Common myeloid progenitor, CD34-positive (primary cell): ENCODE measurements around the gene ZNF200.
A peak's percentile ranks its signal among the peaks of the same experiment; 100 is the strongest.

ENCODE experiments used
- CTCF ChIA-PET: fragments of 350-600 bp; sonication (Branson Sonifier 250); formaldehyde crosslinking; loops from one replicate; lab custom pipeline; 2021; ENCODE audit warnings: antibody characterized with exemption; lab: Charles Lee
- POLR2A ChIA-PET: fragments of 350-600 bp; sonication (Branson Sonifier 250); formaldehyde crosslinking; loops from one replicate; lab custom pipeline; 2021; ENCODE audit warnings: antibody characterized with exemption; lab: Charles Lee
- DNase-seq, 3 donors: peaks; one replicate each; pipeline versions ENCODE4 v3.0.0 to v3.0.0-alpha.2; 2013
- H3K27ac ChIP-seq, 2 experiments: 1 replicate in 1 of 2; 2 replicates in 1 of 2; pipeline ENCODE4 v1.7.0; 2013; ENCODE audit warnings: inconsistent platforms in 2 of 2, low read length in 2 of 2, mild to moderate bottlenecking in 2 of 2, low read depth in 1 of 2, moderate library complexity in 1 of 2; ENCODE audit not compliant: severe bottlenecking in 2 of 2, insufficient read depth in 1 of 2, poor library complexity in 1 of 2
- H3K27me3 ChIP-seq, 5 experiments: replicated peaks in 2 of 5; 1 replicate in 3 of 5; 2 replicates in 2 of 5; pipeline versions ENCODE4 v1.6.1 to v1.7.0; 2013; ENCODE audit warnings: low read length in 4 of 5, mild to moderate bottlenecking in 2 of 5, moderate library complexity in 2 of 5, inconsistent platforms in 1 of 5; ENCODE audit not compliant: insufficient read depth in 5 of 5, control insufficient read depth in 4 of 5
- H3K36me3 ChIP-seq, 4 experiments: 1 replicate in 2 of 4; 2 replicates in 2 of 4; pipeline versions ENCODE4 v1.6.1 to v1.7.0; 2013; ENCODE audit warnings: low read length in 3 of 4, control low read depth in 1 of 4, mild to moderate bottlenecking in 1 of 4; ENCODE audit not compliant: control insufficient read depth in 4 of 4, insufficient read depth in 4 of 4
- H3K4me1 ChIP-seq, 4 experiments: 1 replicate in 3 of 4; 2 replicates in 1 of 4; pipeline versions ENCODE4 v1.6.1 to v1.7.1; 2013; ENCODE audit warnings: low read length in 3 of 4, mild to moderate bottlenecking in 3 of 4, control low read depth in 1 of 4, inconsistent platforms in 1 of 4, moderate library complexity in 1 of 4; ENCODE audit not compliant: control insufficient read depth in 4 of 4, insufficient read depth in 4 of 4; ENCODE audit errors: control extremely low read depth in 1 of 4
- H3K4me3 ChIP-seq, 7 experiments: 1 replicate in 4 of 7; 2 replicates in 3 of 7; pipeline versions ENCODE4 v1.5.1 to v1.7.0; 2013; ENCODE audit warnings: mild to moderate bottlenecking in 7 of 7, low read length in 6 of 7, moderate library complexity in 6 of 7, inconsistent platforms in 2 of 7, low read depth in 2 of 7, control low read depth in 1 of 7; ENCODE audit not compliant: insufficient read depth in 4 of 7, control insufficient read depth in 1 of 7; ENCODE audit errors: extremely low read depth in 1 of 7
- H3K9me3 ChIP-seq, 5 experiments: 1 replicate in 4 of 5; 2 replicates in 1 of 5; pipeline versions ENCODE4 v1.6.1 to v1.7.1; 2013; ENCODE audit warnings: low read length in 4 of 5, mild to moderate bottlenecking in 2 of 5, inconsistent platforms in 1 of 5, low read depth in 1 of 5, moderate library complexity in 1 of 5; ENCODE audit not compliant: control insufficient read depth in 4 of 5, insufficient read depth in 2 of 5; ENCODE audit errors: control extremely low read depth in 1 of 5
- WGBS: methylation state at CpG from one replicate; pipeline ENCODE4 v1.1.5; 2013; ENCODE audit not compliant: insufficient coverage; 5-methylcytosine and 5-hydroxymethylcytosine counted together

The ZNF200 gene

DNA sequence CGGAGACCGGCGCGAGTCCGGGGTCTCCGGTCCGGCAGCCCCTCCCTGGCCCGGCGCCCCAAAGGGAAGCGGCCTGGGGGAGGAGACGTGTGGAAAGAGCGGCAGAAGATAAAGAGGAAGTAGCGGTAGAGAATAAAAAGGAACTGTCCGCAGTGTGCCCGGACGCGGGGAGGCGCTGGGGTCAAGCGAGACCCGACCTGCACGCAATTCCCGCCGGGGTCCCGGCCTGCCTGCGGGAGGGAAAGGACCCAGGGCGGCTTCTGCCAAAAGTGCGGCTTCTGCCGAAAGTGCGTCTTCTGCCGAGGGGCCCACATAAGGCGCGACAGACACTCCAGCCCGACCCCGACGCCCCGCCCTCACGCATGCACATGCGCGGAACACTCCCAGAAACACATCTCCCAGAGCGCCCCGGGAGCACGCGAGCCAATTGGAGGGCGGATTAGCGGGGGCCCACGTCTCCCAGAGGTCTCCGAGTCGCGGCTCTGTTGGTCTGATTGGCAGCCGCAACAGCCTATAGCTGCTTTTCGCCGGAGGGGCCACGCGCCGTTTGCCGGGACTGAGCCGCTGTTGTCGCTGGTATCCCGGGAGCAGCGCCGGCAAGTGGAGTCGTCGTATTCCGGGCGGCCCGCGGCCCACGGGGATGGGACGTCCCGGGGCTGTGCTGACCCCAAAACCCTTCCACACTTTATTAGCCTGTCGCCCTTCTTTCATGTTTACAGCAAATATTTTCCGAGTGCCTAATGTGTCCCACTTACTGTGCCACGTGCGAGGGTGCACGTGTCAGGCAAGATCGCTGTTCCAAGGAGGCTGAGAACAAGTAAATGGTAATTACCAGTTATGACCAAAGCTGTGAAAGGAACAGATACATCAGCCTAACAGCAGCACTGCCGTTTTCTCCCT lies 29.4 kb upstream of the ZNF200 start:
- H3K36me3 ChIP-seq = peaks cover 6 to 30% (median 19%) of the 10 kb centered on the region in 4 experiments
- peaks cover 0 to 18% (median 6%) of the 10 kb centered on the region in 4 experiments for H3K4me1 ChIP-seq
- H3K27me3 ChIP-seq = no peaks in the 10 kb centered on the region
- ChIA-PET POLR2A (interaction anchor here (2.7 kb wide), 1 partner anchor 18 kb away, joined by 8 read pairs; the partner anchor contains the start of gene ZNF263), CTCF (interaction anchor here (0.9 to 1.1 kb wide), 2 partner anchors 16 to 194 kb away, joined by 3 read pairs; no protein-coding TSS in a partner anchor)
- H3K27ac ChIP-seq = peak overlapping the region; percentile 61 to 88
- H3K9me3 ChIP-seq = peaks cover 0 to 23% (median 7%) of the 10 kb centered on the region in 5 experiments
- WGBS = under 1% methylated on average over 69 of the region's 77 CpGs
- H3K4me3 ChIP-seq = peak overlapping the region; percentile 56 to 86 (median 75)
- DNase-seq = peak; percentile 97 to 98 (median 98)

GRCh38 chr16:3262517-3262916 lies 27.6 kb upstream of the ZNF200 start:
- WGBS = 96% methylated on average over 4 of the region's 4 CpGs
- peaks cover 3 to 16% (median 10%) of the 10 kb centered on the region in 4 experiments for H3K36me3 ChIP-seq
- CTCF ChIA-PET = interaction anchor here (1.3 kb wide), 1 partner anchor 22 kb away, joined by 3 read pairs; no protein-coding TSS in a partner anchor
- no peak overlapping the region for H3K4me3 ChIP-seq
- peaks cover 0 to 17% (median 7%) of the 10 kb centered on the region in 5 experiments for H3K9me3 ChIP-seq
- peaks cover 0 to 18% (median 9%) of the 10 kb centered on the region in 4 experiments for H3K4me1 ChIP-seq
- peaks cover 0 to 7% (median 0%) of the 10 kb centered on the region in 5 experiments for H3K27me3 ChIP-seq
- no peak overlapping the region for H3K27ac ChIP-seq
- no peak for DNase-seq
- POLR2A ChIA-PET = interaction anchor here (2.7 kb wide), 1 partner anchor 20 kb away, joined by 8 read pairs; the partner anchor contains the start of gene ZNF263

DNA sequence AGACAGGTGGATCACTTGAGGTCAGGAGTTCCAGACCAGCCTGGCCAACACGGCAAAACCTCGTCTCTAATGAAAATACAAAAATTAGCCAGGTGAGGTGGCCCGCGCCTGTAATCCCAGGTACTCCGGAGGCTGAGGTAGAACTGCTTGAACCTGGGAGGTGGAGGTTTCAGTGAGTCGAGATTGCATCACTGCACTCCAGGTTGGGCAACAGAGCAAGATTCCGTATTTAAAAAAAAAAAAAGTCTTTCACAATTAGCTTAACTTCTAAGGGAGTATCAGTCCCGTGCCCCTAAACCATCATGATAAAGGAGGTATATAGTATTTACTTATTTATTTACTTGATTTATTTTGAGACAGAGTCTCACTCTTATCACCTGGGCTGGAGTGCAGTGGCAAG lies 24.9 kb upstream of the ZNF200 start:
- no peak for DNase-seq
- 96% methylated on average over 5 of the region's 8 CpGs for WGBS
- H3K9me3 ChIP-seq = peaks cover 0 to 2% (median 0%) of the 10 kb centered on the region in 5 experiments
- H3K4me3 ChIP-seq = no peak overlapping the region
- peaks cover 0 to 14% (median 8%) of the 10 kb centered on the region in 4 experiments for H3K4me1 ChIP-seq
- no peak overlapping the region for H3K27ac ChIP-seq
- peaks cover 0 to 15% (median 0%) of the 10 kb centered on the region in 5 experiments for H3K27me3 ChIP-seq
- CTCF ChIA-PET = interaction anchor here (0.6 kb wide), 1 partner anchor 40 kb away, joined by 3 read pairs; no protein-coding TSS in a partner anchor
- H3K36me3 ChIP-seq = no peaks in the 10 kb centered on the region
- POLR2A ChIA-PET = no interaction called here

GRCh38 chr16:3256866-3257465 lies 22.0 kb upstream of the ZNF200 start:
- CTCF ChIA-PET = no interaction called here
- H3K36me3 ChIP-seq = no peaks in the 10 kb centered on the region
- no peak overlapping the region for H3K27ac ChIP-seq
- POLR2A ChIA-PET = no interaction called here
- no peak for DNase-seq
- no peak overlapping the region for H3K4me3 ChIP-seq
- peaks cover 0 to 4% (median 2%) of the 10 kb centered on the region in 5 experiments for H3K9me3 ChIP-seq
- peaks cover 0 to 5% (median 0%) of the 10 kb centered on the region in 4 experiments for H3K4me1 ChIP-seq
- WGBS = 94% methylated on average over 9 of the region's 9 CpGs
- peaks cover 0 to 32% (median 1%) of the 10 kb centered on the region in 5 experiments for H3K27me3 ChIP-seq

- CTCF ChIA-PET = no interaction called here
- no peak within 1 kb of the TSS for H3K27ac ChIP-seq
These were observed 21.3 kb upstream of the ZNF200 start, which contains the start of gene MEFV for GRCh38 chr16:3256146-3256865. Gene MEFV (minus strand): TSS chr16:3256633. CDS start chr16:3256587, 46 bp downstream.

GRCh38 chr16:3254309-3254708 lies 19.4 kb upstream of the ZNF200 start:
- no peaks in the 10 kb centered on the region for H3K36me3 ChIP-seq
- ChIA-PET CTCF (interaction anchor here (0.9 kb wide), 1 partner anchor 14 kb away, joined by 3 read pairs; no protein-coding TSS in a partner anchor), POLR2A (no interaction called here)
- no peak for DNase-seq
- no peak overlapping the region for H3K27ac ChIP-seq
- peaks cover 0 to 5% (median 0%) of the 10 kb centered on the region in 4 experiments for H3K4me1 ChIP-seq
- peaks cover 0 to 37% (median 1%) of the 10 kb centered on the region in 5 experiments for H3K27me3 ChIP-seq
- H3K9me3 ChIP-seq = peaks cover 0 to 4% (median 2%) of the 10 kb centered on the region in 5 experiments
- WGBS = 55% methylated on average over 34 of the region's 35 CpGs
- H3K4me3 ChIP-seq = no peak overlapping the region

More at GRCh38 chr16:3256146-3256865, 21.3 kb upstream of the ZNF200 start, which contains the start of gene MEFV:
- peaks cover 0 to 4% (median 2%) of the 10 kb centered on the region in 5 experiments for H3K9me3 ChIP-seq
- no peak for DNase-seq
- H3K4me3 ChIP-seq = peak within 1 kb of the TSS in 1 of 7 experiments; percentile 51
- peaks cover 0 to 32% (median 1%) of the 10 kb centered on the region in 5 experiments for H3K27me3 ChIP-seq
- POLR2A ChIA-PET = no interaction called here
- 91% methylated on average over 13 of the region's 14 CpGs for WGBS
- peaks cover 0 to 5% (median 0%) of the 10 kb centered on the region in 4 experiments for H3K4me1 ChIP-seq
- no peaks in the 10 kb centered on the region for H3K36me3 ChIP-seq
